H1 (cell line): Measurements from ENCODE around the gene CST2. TPM values are rescaled to one million over a fixed set of nuclear protein-coding genes. Genes with fewer than 3 reads are reported as not detected.

Experiments
- CTCF ChIA-PET: fragments of 300-600 bp; sonication (Branson Sonifier 250); formaldehyde crosslinking; loops from one replicate; lab custom pipeline; 2021; ENCODE audit not compliant: partially characterized antibody; lab: Charles Lee
- POLR2A ChIA-PET: fragments of 300-600 bp; sonication (Branson Sonifier 250); formaldehyde crosslinking; loops from one replicate; lab custom pipeline; 2021; ENCODE audit warnings: inconsistent platforms; ENCODE audit not compliant: partially characterized antibody; lab: Charles Lee
- DNase-seq, 2 experiments: peaks; one replicate each; pipeline versions ENCODE4 v3.0.0 to v3.0.0-alpha.2; 2010 to 2022; ENCODE audit warnings: low spot score in 2 of 2, low read depth in 1 of 2, mixed read lengths in 1 of 2
- FAIRE-seq: peaks from 2 replicates; lab custom pipeline; 2011; peaks lifted over from hg19 to GRCh38; lab: Jason Lieb, UNC
- H2AFZ ChIP-seq: 2 replicates; pipeline ENCODE4 v1.8.1; 2012; ENCODE audit warnings: low read length, inconsistent platforms
- H2AK5ac ChIP-seq: 2 replicates; pipeline ENCODE4 v1.6.1; 2013; ENCODE audit warnings: low read depth, low read length
- H2BK120ac ChIP-seq: replicated peaks from 2 replicates; pipeline ENCODE3; 2013; ENCODE audit warnings: low read depth, low read length, inconsistent platforms
- H2BK12ac ChIP-seq: 2 replicates; pipeline ENCODE4 v1.6.1; 2013; ENCODE audit warnings: low read depth, low read length
- H2BK15ac ChIP-seq: 2 replicates; pipeline ENCODE4 v1.6.1; 2013; ENCODE audit warnings: low read length
- H2BK20ac ChIP-seq: 2 replicates; pipeline ENCODE4 v1.6.1; 2013; ENCODE audit warnings: low read length
- H2BK5ac ChIP-seq: 2 replicates; pipeline ENCODE4 v1.6.1; 2013; ENCODE audit warnings: low read depth, low read length
- H3K14ac ChIP-seq: 2 replicates; pipeline ENCODE4 v1.6.1; 2013; ENCODE audit warnings: inconsistent platforms; ENCODE audit not compliant: insufficient read length
- H3K18ac ChIP-seq: 2 replicates; pipeline ENCODE4 v1.6.1; 2013; ENCODE audit warnings: low read length; ENCODE audit errors: extremely low read depth
- H3K23ac ChIP-seq: 2 replicates; pipeline ENCODE4 v1.6.1; 2013; ENCODE audit warnings: inconsistent platforms; ENCODE audit not compliant: insufficient read length
- H3K23me2 ChIP-seq: 2 replicates; pipeline ENCODE4 v1.6.1; 2013; ENCODE audit warnings: low read depth, low read length
- H3K27ac ChIP-seq: 2 replicates; pipeline ENCODE4 v1.6.1; 2011; ENCODE audit warnings: low read depth, low read length, inconsistent platforms
- H3K27me3 ChIP-seq, 4 experiments: replicated peaks in 1 of 4; 1 replicate in 1 of 4; 2 replicates in 3 of 4; pipeline versions ENCODE4 v1.6.1 to v1.8.1; 2011 to 2013; ENCODE audit warnings: low read length in 3 of 4, mild to moderate bottlenecking in 3 of 4, inconsistent platforms in 2 of 4, mixed read lengths in 2 of 4, moderate library complexity in 1 of 4; ENCODE audit not compliant: control insufficient read depth in 3 of 4, insufficient read depth in 3 of 4; ENCODE audit errors: extremely low read depth in 1 of 4
- H3K36me3 ChIP-seq, 4 experiments: 2 replicates each; pipeline versions ENCODE4 v1.6.1 to v1.8.1; 2011 to 2013; ENCODE audit warnings: mild to moderate bottlenecking in 4 of 4, low read length in 3 of 4, moderate library complexity in 2 of 4, control low read depth in 1 of 4, inconsistent platforms in 1 of 4; ENCODE audit not compliant: insufficient read depth in 4 of 4, control insufficient read depth in 2 of 4
- H3K4ac ChIP-seq: replicated peaks from 2 replicates; pipeline ENCODE3; 2013; ENCODE audit warnings: low read length, low read depth, mixed read lengths, inconsistent platforms; ENCODE audit not compliant: insufficient read length
- H3K4me1 ChIP-seq, 4 experiments: replicated peaks in 1 of 4; 1 replicate in 1 of 4; 2 replicates in 3 of 4; pipeline versions ENCODE4 v1.6.1 to v1.8.1; 2011 to 2013; ENCODE audit warnings: low read length in 3 of 4, inconsistent platforms in 2 of 4, mixed read lengths in 1 of 4; ENCODE audit not compliant: insufficient read depth in 4 of 4, control insufficient read depth in 3 of 4
- H3K4me2 ChIP-seq, 2 experiments: 2 replicates each; pipeline versions ENCODE4 v1.6.1 to v1.8.1; 2011 to 2013; ENCODE audit warnings: low read depth in 2 of 2, low read length in 2 of 2, control low read depth in 1 of 2, inconsistent platforms in 1 of 2, mild to moderate bottlenecking in 1 of 2; ENCODE audit not compliant: insufficient read depth in 1 of 2
- H3K4me3 ChIP-seq, 4 experiments: fragments of 200-600, 300-600 bp in 1 of 4; sonication (generic), shearing (Covaris generic), sonication (Bioruptor Twin) in 1 of 4; 2 replicates each; pipeline versions ENCODE4 v1.5.1 to v1.8.1; 2011 to 2016; ENCODE audit warnings: low read length in 4 of 4, low read depth in 3 of 4, control low read depth in 2 of 4, inconsistent platforms in 2 of 4, mild to moderate bottlenecking in 2 of 4, mixed read lengths in 1 of 4, moderate library complexity in 1 of 4; ENCODE audit not compliant: insufficient read depth in 2 of 4; ENCODE audit errors: extremely low read depth in 1 of 4
- H3K56ac ChIP-seq: replicated peaks from 2 replicates; pipeline ENCODE3; 2013; ENCODE audit warnings: low read depth, mild to moderate bottlenecking, mixed read lengths, low read length, inconsistent platforms; ENCODE audit not compliant: insufficient read length
- H3K79me1 ChIP-seq: 2 replicates; pipeline ENCODE4 v1.6.1; 2013; ENCODE audit warnings: low read depth, low read length, control low read depth
- H3K79me2 ChIP-seq, 2 experiments: 2 replicates each; pipeline versions ENCODE4 v1.6.1 to v1.8.1; 2012 to 2013; ENCODE audit warnings: low read length in 2 of 2, mild to moderate bottlenecking in 2 of 2, inconsistent platforms in 1 of 2; ENCODE audit not compliant: insufficient read depth in 2 of 2, control insufficient read depth in 1 of 2
- H3K9ac ChIP-seq, 4 experiments: replicated peaks in 1 of 4; 1 replicate in 1 of 4; 2 replicates in 3 of 4; pipeline versions ENCODE4 v1.6.1 to v1.8.1; 2011 to 2013; ENCODE audit warnings: low read depth in 3 of 4, low read length in 3 of 4, control low read depth in 2 of 4, mild to moderate bottlenecking in 2 of 4, moderate library complexity in 2 of 4, inconsistent platforms in 1 of 4; ENCODE audit errors: extremely low read depth in 1 of 4
- H3K9me3 ChIP-seq, 2 experiments: 2 replicates each; pipeline versions ENCODE4 v1.6.1 to v1.8.1; 2012 to 2013; ENCODE audit warnings: mild to moderate bottlenecking in 2 of 2, moderate library complexity in 2 of 2, control low read depth in 1 of 2, inconsistent platforms in 1 of 2, low read depth in 1 of 2, low read length in 1 of 2, mixed read lengths in 1 of 2; ENCODE audit not compliant: insufficient read depth in 2 of 2
- H4K20me1 ChIP-seq, 2 experiments: replicated peaks in 1 of 2; 2 replicates each; pipeline versions ENCODE3 to v1.8.1; 2011 to 2013; ENCODE audit warnings: inconsistent platforms in 2 of 2, low read length in 2 of 2, mild to moderate bottlenecking in 1 of 2; ENCODE audit not compliant: insufficient read depth in 2 of 2, control insufficient read depth in 1 of 2
- H4K5ac ChIP-seq: 2 replicates; pipeline ENCODE4 v1.6.1; 2013; ENCODE audit warnings: low read length, low read depth, mixed read lengths, inconsistent platforms; ENCODE audit not compliant: insufficient read length
- H4K8ac ChIP-seq: 2 replicates; pipeline ENCODE4 v1.8.0; 2013; ENCODE audit warnings: mild to moderate bottlenecking, moderate library complexity, low read length, inconsistent platforms; ENCODE audit not compliant: insufficient read depth; ENCODE audit errors: extremely low read depth
- H4K91ac ChIP-seq: replicated peaks from 2 replicates; pipeline ENCODE3; 2013; ENCODE audit warnings: low read length, mixed read lengths, inconsistent platforms; ENCODE audit not compliant: insufficient read length
- BCL11A ChIP-seq, 2 experiments: IDR thresholded peaks; one replicate each; pipeline ENCODE4 v1.6.1; 2011; ENCODE audit warnings: low read depth in 2 of 2, low read length in 2 of 2, mild to moderate bottlenecking in 2 of 2
- CBX5 ChIP-seq: fragments of 300-800, 300-1000 bp; sonication (generic); IDR thresholded peaks from 2 replicates; pipeline ENCODE4 v1.7.1; 2016; ENCODE audit warnings: antibody characterized with exemption, low read length, low read depth
- EZH2 ChIP-seq: fragments of 200-600 bp; sonication (generic); IDR thresholded peaks from 2 replicates; pipeline ENCODE4 v1.7.1; 2012; ENCODE audit warnings: low read depth, mild to moderate bottlenecking, moderate library complexity, low read length, inconsistent platforms; ENCODE audit not compliant: severe bottlenecking
- FOSL1 ChIP-seq: IDR thresholded peaks from 2 replicates; pipeline ENCODE4 v1.6.1; 2011; ENCODE audit warnings: mild to moderate bottlenecking, low read depth, low read length, moderate library complexity; ENCODE audit not compliant: insufficient read depth
- GABPA ChIP-seq: IDR thresholded peaks from 2 replicates; pipeline ENCODE4 v1.6.1; 2011; ENCODE audit warnings: mild to moderate bottlenecking, low read length, moderate library complexity, borderline replicate concordance; ENCODE audit not compliant: insufficient read depth
- KDM4A ChIP-seq: IDR thresholded peaks from one replicate; pipeline ENCODE4 v1.7.1; 2012; ENCODE audit warnings: low read depth, mild to moderate bottlenecking, moderate library complexity, low read length, inconsistent platforms; ENCODE audit not compliant: severe bottlenecking
- KDM5A ChIP-seq: fragments of 200-600 bp; IDR thresholded peaks from 2 replicates; pipeline ENCODE4 v1.7.1; 2012; ENCODE audit warnings: mild to moderate bottlenecking, low read length, inconsistent platforms, mixed read lengths
- NANOG ChIP-seq: IDR thresholded peaks from 2 replicates; pipeline ENCODE4 v1.6.1; 2011; ENCODE audit warnings: low read length, low read depth, mild to moderate bottlenecking, inconsistent platforms; ENCODE audit not compliant: insufficient read depth, poor library complexity, severe bottlenecking
- RXRA ChIP-seq: IDR thresholded peaks from 2 replicates; pipeline ENCODE4 v1.6.1; 2011; ENCODE audit warnings: low read depth, mild to moderate bottlenecking, low read length, moderate library complexity; ENCODE audit not compliant: insufficient read depth
- SP1 ChIP-seq: IDR thresholded peaks from 2 replicates; pipeline ENCODE4 v1.6.1; 2011; ENCODE audit warnings: low read depth, low read length
- TCF12 ChIP-seq: IDR thresholded peaks from 2 replicates; pipeline ENCODE4 v1.6.1; 2011; ENCODE audit warnings: low read depth, mild to moderate bottlenecking, low read length
- ZNF274 ChIP-seq: IDR thresholded peaks from 2 replicates; pipeline ENCODE4 v1.7.0; 2012; ENCODE audit warnings: low read length, borderline replicate concordance; ENCODE audit errors: extremely low read depth
- WGBS, 2 experiments: shearing (Covaris generic) in 1 of 2; methylation state at CpG; one replicate each; pipeline versions ENCODE4 v1.1.6 to v1.1.7; 2013 to 2015; ENCODE audit warnings: low lambda C conversion rate in 2 of 2, mixed read lengths in 2 of 2, inconsistent platforms in 1 of 2, low coverage in 1 of 2, missing lambda C conversion rate in 1 of 2; ENCODE audit not compliant: insufficient replicate concordance in 2 of 2, insufficient coverage in 1 of 2, insufficient read length in 1 of 2; ENCODE audit errors: extremely low coverage in 1 of 2, missing lambda C conversion rate in 1 of 2; 5-methylcytosine and 5-hydroxymethylcytosine counted together
- polyA plus RNA-seq, 7 experiments: library from polyadenylated mRNA; depleted of rRNA in 3 of 7; stranded (reverse) in 5 of 7; unstranded in 2 of 7; fragments of >200 nt in 5 of 7; fragments of 200-250 nt in 2 of 7; gene quantifications; 1 replicate in 5 of 7; 2 replicates in 1 of 7; 4 replicates in 1 of 7; pipeline versions ENCODE4 v1.2.1 to v1.2.3, GENCODE V29; 2011 to 2013; ENCODE audit warnings: missing spikeins in 2 of 7, mixed read lengths in 2 of 7
- total RNA-seq: library from RNA; stranded (reverse); fragmentation: NEBNext Ultra II Directional; extraction: Animal tissue kit (Norgen Biotek cat#: 25700); gene quantifications from 2 replicates; pipeline ENCODE4 v1.2.1, GENCODE V29; 2021
- TF ChIP-seq, protein P1 (sequence below): IDR thresholded peaks from 2 replicates; pipeline ENCODE4 v1.6.1; 2012; ENCODE audit warnings: inconsistent platforms

CST2 gene
- total and polyA plus RNA-seq, 2 of the 8 experiments (the other 6 are each of a cell fraction or from before 2014, with no cell fraction given) = not detected

DNA sequence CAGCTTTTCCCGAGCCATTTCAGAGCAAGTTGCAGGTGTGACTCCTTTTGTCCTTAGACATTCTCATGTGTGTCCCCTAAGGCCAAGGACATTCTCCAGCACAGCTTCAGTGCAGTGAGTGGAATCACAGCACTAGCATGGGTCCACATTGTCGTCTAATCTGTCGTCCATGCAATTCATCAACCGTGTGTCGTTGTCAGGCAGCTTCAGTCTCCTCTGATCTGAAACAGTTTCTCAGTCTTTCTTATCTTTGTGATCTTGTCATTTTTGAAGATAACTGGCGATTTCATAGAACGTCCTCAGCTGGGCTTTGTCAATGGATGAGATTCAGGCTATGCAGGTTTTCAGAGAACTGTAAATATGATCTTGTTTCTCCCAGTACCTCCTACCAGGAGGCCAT, 31.7 kb downstream of the CST2 start:
- Histone ChIP-seq H3K4ac (no peak overlapping the region), H3K27me3 (no peaks in the 10 kb centered on the region)
- TF ChIP-seq NANOG (no peak), TCF12 (no peak), GABPA (no peak), FOSL1 (no peak), ZNF274 (no peak), KDM5A (no peak), EZH2 (no peak), KDM4A (no peak), SP1 (no peak), RXRA (no peak), CBX5 (no peak), BCL11A (IDR thresholded peaks at IDR 0.05; ENCODE audit: low read depth in 2 of 2, low read length in 2 of 2) (no peak)
- TF ChIP-seq, protein P1, sequence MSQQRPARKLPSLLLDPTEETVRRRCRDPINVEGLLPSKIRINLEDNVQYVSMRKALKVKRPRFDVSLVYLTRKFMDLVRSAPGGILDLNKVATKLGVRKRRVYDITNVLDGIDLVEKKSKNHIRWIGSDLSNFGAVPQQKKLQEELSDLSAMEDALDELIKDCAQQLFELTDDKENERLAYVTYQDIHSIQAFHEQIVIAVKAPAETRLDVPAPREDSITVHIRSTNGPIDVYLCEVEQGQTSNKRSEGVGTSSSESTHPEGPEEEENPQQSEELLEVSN = no peak

More for the DNA sequence above, 31.7 kb downstream of the CST2 start:
- Histone ChIP-seq H4K8ac (no peak overlapping the region), H3K9me3 (no peaks in the 10 kb centered on the region), H3K4me3 (no peak overlapping the region), H3K36me3 (no peaks in the 10 kb centered on the region), H3K4me1 (no peaks in the 10 kb centered on the region), H3K27ac (no peak overlapping the region), H3K4me2 (no peak overlapping the region), H3K18ac (no peak overlapping the region), H3K23ac (no peak overlapping the region), H4K20me1 (no peaks in the 10 kb centered on the region), H2AK5ac (no peak overlapping the region), H3K14ac (no peak overlapping the region), H4K5ac (no peak overlapping the region), H2BK120ac (no peak overlapping the region), H3K79me2 (no peaks in the 10 kb centered on the region), H3K23me2 (no peaks in the 10 kb centered on the region), H4K91ac (no peak overlapping the region), H3K79me1 (no peaks in the 10 kb centered on the region), H2BK15ac (no peak overlapping the region), H2BK20ac (no peak overlapping the region), H3K9ac (no peak overlapping the region), H2AFZ (no peak overlapping the region), H2BK5ac (no peak overlapping the region), H3K56ac (no peak overlapping the region), H2BK12ac (no peak overlapping the region)
- FAIRE-seq (no peak), DNase-seq (no peak)
- WGBS, 2 experiments = 87% methylated on average over 7 of the region's 7 CpGs; no CpG with 5 or more reads in 1 of the 2 experiments
- CTCF ChIA-PET = interaction anchor here (1.0 to 1.5 kb wide), 2 partner anchors 124 to 126 kb away, joined by 3 to 7 read pairs; no protein-coding TSS in a partner anchor
- POLR2A ChIA-PET = no interaction called here
